Subcutaneous adipose tissue (tissue), 4 donors: Measurements from ENCODE around the gene HP. TPM values are rescaled to one million over a fixed set of nuclear protein-coding genes. Genes with fewer than 3 reads are reported as not detected.

Experiments
- CTCF ChIP-seq: fragments of 450-650 bp; IDR thresholded peaks from one replicate; pipeline ENCODE4 v1.5.1; 2016; ENCODE audit warnings: low read depth, mild to moderate bottlenecking, control low read depth, antibody characterized with exemption, moderate library complexity
- total RNA-seq, 4 donors: library from RNA; depleted of rRNA; stranded (reverse); fragments of >200 nt; gene quantifications; one replicate each; pipeline ENCODE4 v1.1.0, GENCODE V29; 2016

The HP gene
- total RNA-seq, 4 donors from 2014 or later, result 7.5 to 69.1 (median 27.2) TPM

- TF ChIP-seq CTCF, result no peak
These were observed 28.7 kb upstream of the HP start for GRCh38 chr16:72025404-72026114.

DNA sequence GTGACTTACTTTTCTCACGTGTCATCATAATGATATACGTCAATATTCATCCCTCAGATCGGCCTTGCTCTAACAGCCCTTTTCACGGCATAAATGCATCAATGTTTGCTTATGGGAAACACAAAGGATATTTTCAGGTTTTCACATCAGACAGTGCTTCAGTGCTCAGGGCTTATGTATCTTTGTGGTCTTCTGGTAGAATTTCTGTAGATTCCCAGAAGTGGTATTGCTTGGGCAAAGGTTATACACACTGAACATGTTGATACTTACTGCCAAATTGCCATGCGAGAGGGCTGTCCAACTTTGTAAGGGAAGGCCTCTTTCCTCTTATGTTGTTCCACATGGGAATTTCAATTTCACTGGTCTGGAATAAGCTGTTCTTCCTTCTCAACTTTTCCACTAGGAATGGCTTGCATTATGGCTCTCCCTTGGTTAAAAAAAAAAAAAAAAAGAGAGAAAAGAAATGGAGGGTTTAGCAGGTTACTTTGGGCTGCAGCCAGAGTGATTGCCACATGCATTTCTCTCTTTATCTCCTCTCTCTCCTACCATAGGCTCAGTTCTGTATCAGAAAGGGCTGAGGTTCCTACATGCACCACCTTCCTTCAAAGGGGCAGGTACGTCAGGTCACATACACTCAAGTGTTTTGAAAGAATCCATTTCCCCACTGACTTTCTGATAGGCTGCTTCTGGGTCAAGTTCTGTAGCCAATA is 26.5 kb upstream of the HP start:
- no peak for TF ChIP-seq CTCF

DNA sequence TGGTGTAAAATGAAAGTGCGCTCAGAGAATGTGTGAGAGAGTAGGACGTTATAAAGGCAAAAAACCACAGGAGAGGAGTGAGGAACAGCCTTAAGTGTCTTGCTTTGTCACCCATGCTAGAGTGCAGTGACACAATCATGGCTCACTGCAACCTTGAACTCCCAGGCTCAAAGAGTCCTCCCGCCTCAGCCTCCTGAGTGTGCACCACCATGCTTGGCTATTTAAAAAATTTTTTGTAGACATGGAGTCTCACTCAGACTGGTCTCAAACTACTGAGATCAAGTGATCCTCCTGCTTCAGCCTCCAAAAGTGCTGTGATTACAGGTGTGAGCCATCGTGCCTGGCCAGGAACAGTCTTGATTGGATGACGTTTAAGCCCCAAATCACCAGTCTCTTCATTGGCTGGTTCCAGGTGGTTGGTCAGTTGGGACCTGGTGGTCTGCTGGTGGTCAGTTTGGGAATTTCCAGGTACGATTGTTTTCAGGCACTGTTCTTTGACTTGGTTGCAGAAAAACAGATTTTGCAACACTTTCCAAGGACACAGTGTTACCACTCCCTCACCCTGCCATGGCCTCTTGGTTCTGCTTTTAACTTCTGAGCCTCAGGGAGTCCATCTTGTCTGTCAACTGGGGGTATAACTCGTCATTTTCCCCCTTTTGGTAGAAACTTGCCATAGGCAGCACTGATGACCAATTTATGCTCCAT is 24.6 kb upstream of the HP start:
- no peak for TF ChIP-seq CTCF

- no peak for TF ChIP-seq CTCF
These were observed 20.9 kb upstream of the HP start for GRCh38 chr16:72033437-72033836.

GRCh38 chr16:72036098-72036497 is 18.2 kb upstream of the HP start:
- no peak for TF ChIP-seq CTCF

- TF ChIP-seq CTCF, result no peak
These were observed 12.1 kb upstream of the HP start for GRCh38 chr16:72042157-72042660.

DNA sequence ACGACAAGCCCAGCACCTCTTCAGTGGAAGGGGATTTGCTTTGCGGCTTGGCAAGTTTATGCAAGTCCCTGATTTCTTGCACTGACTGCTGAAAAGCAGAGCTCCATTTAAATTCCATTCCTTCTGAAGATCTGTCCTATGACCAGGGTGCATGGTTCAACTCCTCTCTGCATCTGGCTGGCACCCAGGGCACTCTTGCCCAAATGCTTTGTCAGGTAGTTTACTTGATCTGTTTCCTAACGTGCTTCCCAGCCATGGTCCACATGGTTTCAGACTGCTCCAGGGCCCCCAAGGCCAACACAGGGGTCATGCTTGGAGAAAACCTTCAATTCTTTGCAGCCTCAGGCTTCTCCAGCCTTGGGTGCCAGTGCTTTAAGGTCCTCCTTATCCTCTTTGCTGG is 11.2 kb upstream of the HP start:
- TF ChIP-seq CTCF, result no peak
